Measurements from ENCODE around the gene TMEM196.

- TF ChIP-seq GATA3 (IDR thresholded peaks at IDR 0.05; ENCODE audit: low read depth, low read length) (no peak), GATA2 (IDR thresholded peaks at IDR 0.05; ENCODE audit: low read depth, low read length) (no peak)
Measured at GRCh38 chr7:19725770-19726169, 47.6 kb downstream of the TMEM196 start.
